ENCODE measurements around the gene NAT14.
A peak's percentile ranks its signal among the peaks of the same experiment; 100 is the strongest.
"Not testable (repeated sequence)": the region's sequence is repeated elsewhere in the genome, so short reads cannot be mapped to it uniquely, and the experiment has no call there.

NAT14 gene, protein sequence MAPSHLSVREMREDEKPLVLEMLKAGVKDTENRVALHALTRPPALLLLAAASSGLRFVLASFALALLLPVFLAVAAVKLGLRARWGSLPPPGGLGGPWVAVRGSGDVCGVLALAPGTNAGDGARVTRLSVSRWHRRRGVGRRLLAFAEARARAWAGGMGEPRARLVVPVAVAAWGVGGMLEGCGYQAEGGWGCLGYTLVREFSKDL

DNA sequence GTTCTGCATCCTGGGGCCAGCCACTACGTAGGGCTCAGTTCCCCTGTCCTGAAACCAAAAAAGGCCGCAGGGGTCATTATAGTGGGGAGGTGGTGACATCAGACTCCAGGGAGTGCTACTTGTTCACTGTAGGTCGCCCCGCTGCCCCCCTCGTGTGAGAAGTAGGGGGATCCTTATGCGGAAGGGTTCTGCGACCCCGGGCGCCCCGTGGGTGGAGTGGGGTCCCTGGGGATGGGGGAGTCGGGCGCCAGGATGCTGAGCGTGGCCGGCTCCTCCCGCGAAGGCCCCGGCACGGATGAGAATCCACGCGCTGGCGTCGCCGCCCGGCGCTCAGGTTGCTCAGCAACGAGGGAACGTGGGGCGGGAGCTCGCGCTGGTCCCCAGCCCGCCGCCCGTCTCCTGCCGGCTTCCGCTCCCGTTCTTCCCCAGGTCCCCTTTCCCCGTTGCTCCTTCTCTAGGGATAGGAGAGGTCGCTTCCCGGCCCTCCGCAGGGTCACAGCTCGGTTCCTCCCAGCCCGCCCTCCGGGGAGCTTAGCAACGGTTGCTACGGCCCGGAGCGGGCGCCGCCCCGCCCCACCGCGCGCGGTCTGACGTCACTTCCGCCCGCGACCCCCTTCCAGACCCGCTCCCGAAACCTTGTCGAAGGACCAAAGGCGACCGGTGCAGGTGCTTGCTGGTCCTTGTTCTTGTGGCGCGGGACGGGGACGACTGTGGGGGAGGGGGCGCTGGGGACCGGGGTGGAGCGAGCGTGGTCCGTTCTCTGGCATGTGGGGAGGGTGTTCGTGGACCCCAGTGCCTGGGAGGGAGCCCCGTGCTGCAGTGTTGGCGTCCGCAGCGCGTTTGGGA lies at the start of gene NAT14:
NAT14 (plus strand) TSS at position 596 of the 846 bp plus-strand sequence. CDS start 521 bp downstream, outside the sequence.
- peak; percentile 50 for DNase-seq

DNA sequence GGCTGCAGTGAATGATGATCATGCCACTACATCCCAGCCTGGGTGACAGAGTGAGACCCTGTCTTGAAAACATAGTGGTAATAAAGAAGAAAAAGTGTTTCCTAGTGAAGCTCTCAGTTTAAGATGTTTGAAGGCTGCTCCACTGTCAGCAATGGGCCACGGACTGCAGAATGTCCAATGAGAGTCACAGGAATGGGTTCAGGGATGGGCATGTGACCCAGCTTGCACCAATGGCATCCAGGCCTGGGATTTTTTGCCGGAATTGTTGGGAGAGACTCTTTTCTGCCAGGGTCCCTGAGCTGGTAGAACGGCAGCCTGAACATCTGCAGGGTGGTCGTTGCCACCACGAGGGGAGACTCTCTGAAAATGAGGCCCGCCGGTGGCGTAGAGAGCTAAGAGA lies 48.1 kb upstream of the NAT14 start:
- no peak for DNase-seq

DNA sequence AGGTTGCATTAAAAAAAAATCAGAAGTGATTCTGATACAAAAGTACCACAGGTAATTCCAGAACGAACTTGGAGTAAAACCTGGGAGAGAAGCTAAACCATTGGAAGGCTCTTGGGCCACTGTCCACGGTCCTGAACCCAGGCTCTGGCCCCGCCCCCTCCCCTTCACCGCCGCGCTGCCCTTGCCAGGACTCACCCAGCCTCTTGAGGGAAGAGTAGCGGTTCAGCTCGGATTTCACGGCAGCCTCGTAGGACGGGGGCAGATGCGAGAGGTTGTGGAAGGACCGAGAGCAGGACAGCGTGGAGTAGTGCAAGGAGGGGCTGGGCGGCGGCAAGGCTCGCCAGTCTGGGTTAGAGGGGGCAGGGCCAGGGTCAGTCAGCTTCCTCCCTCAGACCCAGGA lies 47.6 kb upstream of the NAT14 start:
- peak; percentile 43 for DNase-seq

DNA sequence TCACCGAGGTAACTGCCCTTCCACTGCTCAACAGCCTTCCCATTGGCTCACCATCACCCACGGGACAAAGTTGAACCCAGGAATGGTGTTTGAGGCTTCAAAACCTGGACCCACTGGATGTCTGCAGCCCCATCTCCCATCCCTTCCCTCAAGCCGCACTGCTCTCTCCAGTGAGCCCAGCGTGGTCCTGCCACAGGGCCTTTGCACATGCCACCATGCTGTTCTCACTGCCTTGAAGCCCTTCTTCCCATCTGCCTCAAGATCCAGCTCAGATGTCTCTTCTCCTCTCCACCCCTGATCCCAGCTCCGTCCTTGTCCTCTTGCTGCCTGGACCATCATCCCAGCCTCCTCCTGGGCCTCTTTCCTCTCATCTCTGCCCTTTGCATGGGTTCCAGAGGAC lies 45.9 kb upstream of the NAT14 start:
- DNase-seq, result no peak

DNA sequence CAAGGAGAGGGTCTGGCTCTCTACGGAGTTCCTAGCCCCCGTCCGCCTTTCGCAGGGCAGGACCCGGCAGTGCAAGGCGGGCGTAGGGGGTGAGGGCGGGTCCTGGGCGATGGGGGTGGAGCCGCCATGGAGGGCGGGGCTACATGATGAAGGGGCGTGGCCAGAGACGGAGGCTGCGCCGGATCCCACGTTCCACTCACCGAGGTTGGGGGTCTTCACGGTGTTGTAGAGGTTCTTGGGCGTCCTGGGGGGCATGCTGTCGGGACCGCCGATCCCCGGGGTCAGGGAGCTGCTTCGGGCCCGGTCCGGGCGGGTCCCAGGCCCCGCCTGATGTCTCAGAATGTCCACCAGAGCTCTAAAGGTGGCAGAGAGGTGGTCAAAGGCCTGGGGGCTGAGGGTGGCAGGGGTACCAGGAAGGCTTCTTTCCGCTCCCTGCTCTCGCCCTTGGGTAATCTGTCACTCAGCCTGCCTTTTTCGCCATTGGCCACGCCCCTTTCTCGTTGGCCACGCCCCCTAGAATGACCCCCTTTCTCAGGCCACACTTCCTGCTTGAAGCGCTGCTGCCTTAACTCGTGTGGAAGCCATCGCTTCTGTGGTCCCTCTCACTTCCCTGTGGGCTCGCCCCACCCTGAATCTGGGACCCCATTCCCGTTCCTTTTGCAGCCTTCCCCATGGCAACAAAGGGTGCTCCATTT lies 44.4 kb upstream of the NAT14 start:
- no peak for DNase-seq

DNA sequence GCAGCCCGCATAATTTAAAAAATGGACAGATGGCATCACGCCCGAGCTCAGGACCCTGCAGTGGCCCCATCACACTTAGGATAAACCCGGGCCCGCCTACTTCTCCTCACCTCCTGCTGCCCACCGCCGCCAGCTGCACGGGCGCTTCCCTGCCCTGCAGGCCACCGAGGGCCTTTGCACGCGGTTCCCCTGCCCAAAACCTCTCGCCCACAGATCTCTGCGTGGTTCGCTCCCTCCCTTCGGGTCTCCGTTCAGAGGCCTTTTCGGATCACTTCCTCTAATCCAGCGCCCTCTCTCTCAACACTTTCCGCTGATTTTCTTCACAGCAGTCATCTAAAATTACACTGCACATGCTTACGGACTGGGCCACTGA lies 43.7 kb upstream of the NAT14 start:
- no peak for DNase-seq

DNA sequence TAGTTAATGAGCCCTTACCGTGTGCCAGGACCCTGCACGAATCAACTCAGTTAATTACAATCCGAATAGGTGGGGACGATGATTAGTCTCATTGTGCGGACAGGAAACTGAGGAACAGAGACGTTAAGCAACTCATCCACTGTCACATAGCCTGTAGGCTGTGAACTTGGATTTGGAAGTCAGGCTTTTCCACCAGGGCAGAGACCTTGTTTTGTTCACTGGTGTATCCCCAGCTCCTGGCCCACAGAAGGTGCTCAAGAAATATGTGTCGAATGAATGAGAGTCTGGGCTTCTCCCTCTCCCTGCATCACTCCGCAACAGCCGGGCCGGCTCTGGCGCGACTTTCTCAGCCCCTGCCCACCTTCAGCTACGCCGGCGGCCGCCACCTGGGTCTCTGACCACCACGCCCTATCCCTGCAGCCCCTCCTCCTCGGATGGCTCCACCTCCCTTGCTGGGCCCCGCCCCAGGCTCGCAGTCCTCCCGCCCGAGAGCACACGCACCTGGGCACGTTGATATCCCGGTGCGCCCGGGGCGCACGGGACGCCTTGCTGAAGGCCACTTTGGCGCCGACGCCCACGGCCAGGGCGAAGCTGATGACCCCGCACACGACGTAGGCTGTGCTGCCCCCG lies 43.2 kb upstream of the NAT14 start:
- DNase-seq, result no peak

DNA sequence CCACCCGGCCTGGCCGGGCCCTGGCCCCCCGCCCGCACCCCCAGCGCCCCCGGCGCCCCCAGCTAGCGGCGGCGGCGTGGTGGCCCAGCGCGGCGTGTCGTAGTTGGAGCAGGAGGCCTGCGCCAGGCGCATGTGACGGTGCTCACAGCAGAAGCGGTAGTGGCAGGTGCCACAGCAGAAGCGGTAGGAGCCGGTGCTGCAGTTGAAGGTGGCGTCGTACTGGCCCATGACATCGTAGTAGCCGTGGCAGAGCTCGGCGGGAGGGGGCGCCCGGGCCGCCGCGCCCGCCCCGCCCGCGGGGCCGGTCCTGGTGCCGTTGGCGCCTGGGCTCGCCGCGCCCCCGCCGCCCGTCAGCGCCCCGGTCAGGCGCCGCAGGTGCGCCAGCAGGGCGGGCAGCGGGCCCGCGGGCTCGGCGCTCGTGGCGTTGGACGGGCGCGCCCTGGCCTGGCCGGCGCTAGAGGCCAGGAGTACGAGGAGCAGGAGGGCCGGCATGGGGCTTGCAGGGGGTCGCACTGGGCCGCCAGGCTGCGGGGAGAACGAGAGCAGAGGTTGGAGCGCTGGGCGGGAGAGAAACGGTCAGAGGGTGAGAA lies 42.5 kb upstream of the NAT14 start:
- DNase-seq, result peak; percentile 37

DNA sequence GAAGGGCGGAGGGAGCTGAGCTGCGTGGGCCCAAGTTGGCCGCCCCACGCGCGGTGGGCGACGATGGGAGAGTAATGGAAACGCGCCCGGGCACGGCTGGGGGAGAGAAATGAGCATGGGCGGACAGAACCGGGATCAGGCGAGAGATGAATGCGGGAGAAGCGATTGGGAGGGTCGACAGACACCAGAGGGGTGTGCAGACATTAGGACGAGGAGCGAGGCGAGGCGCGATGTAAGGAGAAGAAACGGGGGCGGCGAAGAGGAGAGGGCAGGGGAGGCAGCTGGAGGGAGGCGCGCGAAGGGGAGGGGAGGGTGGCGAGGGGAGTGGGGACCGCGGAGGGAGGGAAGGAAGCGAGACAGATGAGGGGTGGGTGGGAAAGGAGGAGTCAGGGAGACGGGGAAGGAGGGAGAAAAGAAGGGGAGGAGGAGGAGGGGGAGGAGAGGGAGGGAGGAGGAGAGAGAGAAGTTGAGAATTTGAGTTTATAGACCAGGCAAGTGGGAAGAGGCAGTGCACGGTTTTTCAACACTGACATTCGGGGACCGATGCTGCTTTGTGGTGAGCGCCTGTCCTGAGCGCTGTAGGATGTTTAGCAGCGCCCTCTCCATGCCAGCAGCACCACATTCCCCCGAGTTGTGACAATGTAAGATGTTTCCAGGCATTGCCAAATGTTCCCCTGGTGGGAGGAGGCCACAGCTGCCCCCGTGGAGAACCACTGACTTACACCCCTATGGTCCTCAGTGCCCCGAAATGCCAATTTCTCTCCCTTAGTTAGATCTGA lies 41.8 kb upstream of the NAT14 start, which contains the start of gene SHISA7:
SHISA7 (minus strand) TSS at position 256 of the 779 bp plus-strand sequence. CDS start 437 bp downstream, outside the sequence.
- DNase-seq, result no peak

DNA sequence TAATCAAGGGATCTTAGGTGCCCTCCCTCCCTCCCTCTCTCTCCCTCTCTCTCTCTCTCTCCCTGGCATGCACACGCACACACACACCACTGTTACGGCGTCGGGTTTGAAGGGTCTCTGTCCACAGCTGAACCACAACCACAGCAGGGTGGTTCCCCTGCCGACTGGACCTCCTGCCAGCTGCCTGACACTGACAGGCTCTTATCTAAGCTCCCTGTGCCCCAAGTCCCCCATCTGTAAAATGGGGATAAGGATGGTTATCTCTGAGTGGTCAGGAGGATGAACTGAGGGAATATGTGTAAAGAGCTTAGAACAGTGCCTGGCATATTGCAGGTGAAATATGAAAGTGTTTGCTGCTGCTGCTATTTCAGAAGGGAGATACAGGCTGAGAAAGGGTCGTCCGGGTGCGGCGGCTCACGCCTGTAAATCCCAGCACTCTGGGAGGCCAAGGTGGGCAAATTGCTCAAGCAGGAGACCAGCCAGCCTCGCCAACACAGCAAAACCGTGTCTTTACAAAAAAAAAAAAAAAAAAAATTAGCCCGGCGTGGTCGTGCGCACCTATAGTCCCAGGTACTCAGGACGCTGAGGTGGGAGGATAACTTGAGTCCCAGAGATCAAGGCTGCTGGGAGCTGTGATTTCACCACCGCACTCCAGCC lies 41.0 kb upstream of the NAT14 start:
- DNase-seq, result no peak

DNA sequence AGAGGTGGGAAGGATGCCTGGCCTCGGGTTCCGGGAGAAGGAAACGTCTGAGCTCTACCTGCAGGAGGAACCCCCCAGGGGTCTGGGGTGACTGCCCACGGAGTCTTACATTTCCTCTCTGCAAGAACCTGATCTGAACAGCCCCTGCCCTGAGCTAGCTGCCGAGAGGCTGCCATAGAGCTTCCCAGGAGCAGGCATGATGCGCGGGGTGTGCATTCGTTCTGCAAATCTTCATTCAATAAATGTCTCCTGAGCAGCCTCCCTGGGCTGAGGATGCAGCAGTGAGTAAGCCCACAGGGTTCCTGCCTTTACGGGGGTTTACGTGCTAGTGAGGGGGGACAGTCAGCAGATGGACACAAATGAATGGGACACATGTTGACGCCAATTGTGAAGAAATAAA lies 40.3 kb upstream of the NAT14 start:
- no peak for DNase-seq

DNA sequence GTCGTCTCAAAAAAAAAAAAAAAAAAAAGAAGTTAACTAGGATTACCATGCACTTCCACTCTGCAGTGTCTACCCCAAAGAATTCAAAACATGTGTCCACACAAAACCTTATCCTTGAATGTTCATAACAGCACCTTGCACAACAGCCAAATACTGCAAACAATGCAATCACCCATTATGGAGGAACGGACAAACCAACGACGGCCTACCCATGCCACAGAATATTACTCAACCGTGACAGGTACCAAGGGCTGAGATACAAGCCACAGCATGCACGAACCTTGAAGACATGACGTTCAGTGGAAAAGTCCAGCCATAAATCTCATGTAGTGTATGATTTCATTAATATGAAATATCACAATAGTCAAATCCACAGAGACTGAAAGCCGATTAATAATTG lies 38.9 kb upstream of the NAT14 start:
- DNase-seq, result no peak

DNA sequence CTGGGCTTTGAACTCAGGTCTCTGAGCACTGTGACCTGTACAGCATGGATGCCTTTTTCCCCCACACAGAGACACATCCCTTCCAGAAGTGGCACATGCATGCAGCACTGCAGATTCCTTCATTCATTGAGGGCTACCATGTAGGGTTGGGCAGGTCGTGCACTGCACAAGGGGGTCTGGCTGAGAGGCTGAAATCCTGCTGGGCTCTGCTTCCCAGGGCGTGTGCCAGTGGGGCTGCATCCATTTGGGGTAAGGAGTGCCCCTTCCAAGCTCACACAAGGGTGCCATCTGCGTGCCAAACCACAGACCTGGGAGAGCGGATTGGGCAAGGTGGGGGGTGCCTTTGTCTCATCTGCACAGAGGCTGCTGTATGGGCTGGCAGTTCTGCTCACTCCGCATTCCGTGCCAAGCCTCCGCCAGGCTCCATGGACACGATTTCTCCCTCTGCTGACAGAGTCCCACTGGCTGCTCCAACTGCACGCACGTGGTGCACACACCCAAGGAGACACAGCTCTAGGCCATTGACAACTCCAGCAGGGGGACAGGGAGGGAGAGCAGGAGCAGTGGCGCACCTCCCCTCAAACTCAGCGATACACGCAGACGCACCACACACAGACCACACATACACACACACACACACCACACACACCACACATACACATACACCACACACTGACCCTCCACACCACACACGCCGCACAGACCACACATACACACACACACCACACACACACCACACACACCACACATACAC lies 37.4 kb upstream of the NAT14 start:
- peak; percentile 20 for DNase-seq

DNA sequence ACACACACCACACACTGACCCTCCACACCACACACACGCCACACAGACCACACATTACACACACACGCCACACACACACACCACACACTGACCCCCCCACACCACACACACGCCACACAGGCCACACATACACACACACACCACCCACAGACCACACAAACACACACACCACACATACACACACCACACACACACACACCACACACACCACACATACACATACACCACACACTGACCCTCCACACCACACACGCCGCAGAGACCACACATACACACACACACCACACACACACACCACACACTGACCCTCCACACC lies 36.9 kb upstream of the NAT14 start:
- not testable (repeated sequence) for DNase-seq

DNA sequence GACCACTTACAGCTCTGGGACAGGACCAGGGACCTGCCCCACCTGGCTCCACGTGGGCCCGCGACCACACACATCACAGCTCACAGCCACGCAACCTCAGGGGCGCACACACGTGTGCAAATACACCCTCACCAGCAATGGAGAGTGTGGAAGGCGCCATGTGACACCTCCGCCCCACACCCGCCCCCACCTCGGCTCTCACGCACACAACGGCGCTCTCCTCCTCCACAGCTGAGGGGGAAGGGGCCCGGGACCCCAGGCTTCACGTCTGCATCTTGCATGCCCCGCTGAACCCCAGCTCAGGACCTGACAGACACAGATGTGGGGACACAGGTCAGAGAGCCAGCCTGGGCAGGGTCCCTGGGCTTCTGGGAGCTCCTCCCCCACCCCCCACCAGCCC lies 35.5 kb upstream of the NAT14 start:
- DNase-seq, result no peak

DNA sequence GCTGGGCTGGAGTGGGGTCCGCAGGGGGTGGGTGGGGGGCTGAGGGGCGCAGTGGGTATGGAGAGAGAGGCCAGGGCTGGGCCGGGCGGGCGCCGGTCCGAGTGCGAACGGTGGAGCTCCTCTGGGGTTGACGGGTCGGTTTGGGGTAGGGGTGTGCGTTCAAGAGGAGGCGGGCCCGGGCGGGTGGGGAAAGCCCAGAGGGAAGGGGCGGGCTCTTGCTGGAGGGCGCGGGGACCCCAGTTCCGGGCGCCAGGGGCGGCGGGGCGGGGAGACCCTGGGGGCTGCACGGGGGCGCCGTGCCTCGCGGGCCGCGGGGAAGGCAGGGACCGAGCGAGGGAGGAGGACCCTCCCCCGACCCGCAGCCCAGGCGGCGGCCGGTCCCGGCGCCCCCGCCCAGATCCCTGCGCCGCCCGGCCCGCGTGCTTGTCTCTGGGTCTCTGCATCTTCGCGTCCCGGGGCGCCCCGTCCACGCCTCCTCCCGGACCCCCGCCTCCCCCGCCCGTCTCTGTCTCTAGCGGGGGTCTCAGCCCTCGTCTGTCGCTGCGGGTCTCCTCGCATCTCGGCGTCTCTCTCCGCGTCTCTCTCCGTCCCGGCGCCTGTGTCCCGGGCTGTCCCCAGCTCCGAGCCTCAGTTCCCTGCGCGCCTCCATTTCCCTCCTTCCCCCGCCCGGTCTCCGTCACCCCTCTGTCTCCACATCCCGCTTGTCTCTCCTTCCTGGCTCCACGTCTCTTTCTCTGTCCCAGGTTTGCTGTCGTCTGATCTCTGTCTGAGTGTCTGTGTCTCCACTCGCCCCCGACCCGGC lies 33.6 kb upstream of the NAT14 start:
- no peak for DNase-seq

DNA sequence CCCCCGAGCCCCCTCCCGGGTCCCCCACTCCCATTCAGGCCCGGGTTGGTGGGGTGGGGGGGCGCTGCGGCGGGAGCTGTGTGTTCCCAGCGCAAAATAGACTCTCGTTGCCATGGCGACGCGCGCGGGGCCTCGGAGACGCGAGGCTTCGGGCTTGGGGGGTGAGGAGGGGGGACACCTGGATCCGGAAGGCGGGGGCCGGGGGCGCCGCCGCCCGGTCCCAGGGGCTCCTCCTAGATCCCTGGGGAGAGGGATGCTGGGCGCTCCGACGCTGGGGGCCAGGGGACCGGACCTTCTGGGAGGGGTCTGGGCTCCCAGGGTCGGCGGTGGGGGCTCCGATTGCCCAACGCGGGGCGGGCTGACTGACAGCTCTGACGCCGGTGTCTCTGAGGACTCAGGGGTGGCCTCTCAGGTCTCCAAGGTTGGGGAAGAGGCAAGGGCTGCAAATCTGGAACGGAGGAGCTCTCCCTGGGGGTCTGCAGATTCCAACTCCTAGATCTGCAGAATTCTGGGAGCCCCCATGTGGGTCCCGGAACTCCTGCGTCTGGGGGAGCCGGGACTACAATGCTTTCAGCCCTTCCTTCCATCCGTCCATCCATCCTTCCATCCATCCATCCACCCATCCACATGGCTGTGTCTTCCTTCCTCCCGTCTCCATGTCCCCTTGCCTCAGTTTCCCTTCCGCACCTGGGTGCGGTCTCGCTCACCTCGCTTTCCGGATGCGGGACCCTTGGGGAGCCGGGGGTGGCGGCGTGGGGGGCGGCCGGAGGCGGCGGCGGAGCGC lies 32.8 kb upstream of the NAT14 start:
- DNase-seq, result no peak

DNA sequence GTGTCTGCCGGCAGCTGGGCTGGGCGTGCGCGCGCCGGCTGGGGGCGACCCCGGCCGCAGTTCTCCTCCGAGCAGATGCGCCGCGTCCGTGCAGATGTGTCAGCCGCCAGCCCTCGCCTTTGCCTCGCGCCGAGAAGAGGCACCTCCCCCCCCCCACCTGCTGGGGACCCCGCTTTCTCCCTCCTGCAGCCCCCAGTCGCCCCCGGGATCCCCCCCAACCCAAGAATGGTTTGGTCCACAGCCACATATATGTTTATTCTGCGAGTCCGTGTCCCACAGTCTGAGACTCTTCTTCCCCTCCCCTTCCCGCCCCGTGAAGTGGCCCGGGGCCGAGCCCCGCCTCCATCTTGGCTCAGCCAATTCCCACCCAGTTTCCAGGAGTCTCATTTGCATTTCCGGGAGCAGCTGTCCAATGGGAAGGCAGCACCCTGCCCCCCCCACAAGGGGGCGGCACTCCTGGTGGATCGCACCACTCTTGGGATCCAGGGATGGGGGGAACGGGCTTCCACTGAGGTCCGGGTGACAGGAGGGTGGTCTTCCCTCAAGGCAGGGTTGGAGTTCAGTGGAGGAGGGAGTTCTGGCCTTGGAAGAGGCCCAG lies 32.1 kb upstream of the NAT14 start:
- DNase-seq, result no peak

Measured in NCI-H510A treated with DMSO at 0.1 percent for 48 hours (cell line).